Hematopoietic multipotent progenitor cell treated with erythropoietin and hydrocortisone succinate and interleukin-3 and kit ligand, for 8 days (in vitro differentiated cells): ENCODE results near the gene DBX2.
"Not testable (repeated sequence)": the region's sequence is repeated elsewhere in the genome, so short reads cannot be mapped to it uniquely, and the experiment has no call there.

Source experiments
- DNase-seq: peaks from one replicate; pipeline ENCODE4 v3.0.0-alpha.2; 2015

The DBX2 gene

DNA sequence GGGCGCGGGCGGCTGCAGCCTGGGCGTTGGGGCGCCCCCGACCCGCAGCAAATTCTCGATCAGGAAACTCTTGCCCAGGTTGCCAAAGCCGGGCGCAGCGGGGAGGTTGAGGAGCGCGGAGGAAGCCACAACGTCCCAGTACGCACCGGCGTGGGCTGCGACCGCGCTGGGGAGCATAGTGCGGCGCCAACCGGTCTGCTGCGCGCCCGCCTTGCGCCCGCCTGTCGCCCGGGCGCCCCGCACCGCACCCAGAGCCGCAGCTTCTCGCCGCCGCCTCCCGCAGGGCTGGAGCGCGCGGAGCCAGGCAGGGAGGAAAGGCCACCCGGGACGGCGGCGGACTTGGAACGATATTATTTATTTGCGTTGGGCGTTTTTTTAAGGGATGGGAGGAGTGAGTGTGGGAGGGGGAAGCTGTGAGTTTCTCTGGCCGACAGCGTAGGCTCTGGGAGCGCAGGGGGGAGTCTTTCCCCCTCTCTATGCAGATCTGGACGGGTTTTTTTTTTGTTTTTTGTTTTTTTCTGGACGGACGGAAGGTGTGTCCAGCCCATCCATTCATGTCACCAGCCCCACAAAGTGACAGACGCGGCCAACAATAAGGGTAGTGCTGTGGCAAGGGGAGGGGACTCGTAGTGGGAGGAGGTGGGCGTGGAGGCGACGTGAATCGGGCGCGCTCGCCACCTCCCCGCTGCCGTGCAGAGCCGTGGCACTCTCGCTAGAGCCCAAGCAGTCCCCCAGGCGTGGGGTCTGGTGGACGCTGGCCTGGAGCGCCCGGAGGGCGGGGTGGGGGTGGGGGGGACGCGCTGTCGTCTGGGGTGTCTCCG is at the start of gene DBX2:
Gene DBX2, minus strand, starts transcription at position 349 of the 821 bp plus-strand sequence. Its CDS starts 172 bp downstream, at position 177.
- no peak for DNase-seq

DNA sequence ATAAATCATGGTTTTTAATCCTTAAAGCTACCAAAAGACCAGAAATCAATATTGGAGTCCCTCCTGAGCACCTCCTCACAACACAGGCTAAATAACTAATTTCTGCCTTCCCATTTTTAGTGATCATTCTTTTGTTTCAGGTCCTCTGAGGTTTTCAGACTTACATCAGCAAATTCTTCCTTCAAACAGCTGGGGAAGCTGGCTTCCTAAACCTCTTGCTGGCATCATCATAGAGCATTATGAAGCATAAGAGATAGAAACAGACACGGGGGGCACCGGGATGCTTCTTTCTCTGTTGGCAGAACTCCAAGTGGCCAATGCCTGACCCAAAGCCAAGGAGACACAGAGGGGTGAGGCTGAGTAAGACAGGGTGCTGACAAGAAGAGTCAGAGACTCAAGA is 47.9 kb upstream of the DBX2 start:
- DNase-seq: no peak

DNA sequence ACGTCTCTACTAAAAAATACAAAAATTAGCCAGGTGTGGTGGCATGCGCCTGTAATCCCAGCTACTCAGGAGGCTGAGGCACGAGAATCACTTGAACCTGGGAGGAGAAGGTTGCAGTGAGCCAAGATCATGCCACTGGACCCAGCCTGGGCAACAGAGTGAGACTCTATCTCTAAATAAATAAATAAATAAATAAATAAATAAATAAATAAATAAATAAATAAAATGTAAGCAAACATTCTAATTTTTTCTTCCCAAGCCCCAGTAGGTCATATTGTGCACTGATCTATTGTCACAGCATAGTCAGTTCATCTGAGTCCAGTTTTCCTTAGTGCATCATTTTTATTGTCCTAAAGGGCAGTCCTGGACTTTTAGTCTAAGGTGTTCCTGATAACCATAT is 44.5 kb upstream of the DBX2 start:
- DNase-seq: not testable (repeated sequence)

DNA sequence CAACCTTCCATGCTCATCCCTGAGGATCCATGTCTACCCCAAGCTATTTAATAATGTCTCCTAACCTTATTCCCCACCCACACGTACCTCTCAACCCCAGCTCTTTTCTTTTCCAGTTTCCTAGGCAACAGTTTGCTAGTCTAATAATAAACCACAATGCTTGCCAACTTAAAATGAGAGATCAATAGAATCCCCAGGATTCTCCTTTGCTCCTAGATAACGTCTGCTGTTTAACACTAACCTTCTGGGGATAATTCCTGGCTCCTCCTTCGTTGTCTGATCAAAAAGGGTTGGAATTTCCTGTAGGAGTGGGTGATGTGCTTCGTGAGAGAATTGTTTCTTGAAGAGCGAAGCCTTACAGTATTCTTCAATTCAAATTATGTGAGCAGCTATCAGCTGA is 42.2 kb upstream of the DBX2 start:
- no peak for DNase-seq

DNA sequence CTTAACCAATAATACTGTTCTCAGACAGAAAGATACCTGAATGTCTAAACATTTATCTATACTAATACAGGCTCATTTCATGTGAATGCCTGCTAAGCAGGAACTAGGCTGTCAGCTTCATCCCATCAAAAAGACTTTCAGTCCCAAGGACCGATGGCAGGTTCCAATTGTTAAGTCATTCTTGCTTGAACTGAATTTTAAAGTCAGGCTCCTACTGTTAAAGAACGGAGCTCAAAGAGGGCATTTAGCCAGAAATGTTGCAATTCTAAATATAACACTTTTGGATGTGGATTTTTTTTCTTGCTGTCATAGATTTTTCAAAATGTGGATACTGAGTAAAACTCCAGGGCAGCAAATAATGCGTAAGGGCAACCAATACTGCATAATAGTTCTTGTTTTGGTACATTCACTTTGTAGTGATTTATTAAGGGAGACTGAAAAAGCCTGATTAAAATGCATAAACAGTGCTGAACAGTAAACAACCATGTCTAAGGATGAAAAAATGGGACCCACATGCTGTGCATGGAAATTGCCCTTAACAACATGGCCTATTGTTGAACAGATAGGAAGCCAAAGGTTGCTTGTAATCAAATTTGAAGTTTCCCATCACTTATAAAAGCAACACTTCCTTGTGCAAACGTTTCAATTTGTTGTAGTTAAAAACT is 38.6 kb upstream of the DBX2 start:
- DNase-seq: no peak

DNA sequence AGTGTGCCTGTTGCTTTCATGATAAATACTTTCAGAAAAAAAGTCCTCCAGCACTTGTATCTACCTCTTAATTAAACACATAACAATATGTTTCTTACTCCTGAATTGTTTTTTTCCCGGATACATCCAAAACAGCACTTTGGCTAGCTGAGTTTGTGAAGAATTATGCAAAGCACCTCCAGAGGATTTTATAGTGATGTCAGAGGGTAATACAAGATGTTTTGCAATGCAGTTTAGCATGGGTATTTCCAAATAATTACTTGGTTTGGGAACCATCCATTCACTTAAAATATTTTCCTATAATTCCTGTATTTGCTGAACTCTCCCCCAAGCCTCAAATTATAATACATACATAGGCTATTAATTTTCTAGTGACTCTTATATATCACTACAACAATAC is 37.7 kb upstream of the DBX2 start:
- DNase-seq: no peak

DNA sequence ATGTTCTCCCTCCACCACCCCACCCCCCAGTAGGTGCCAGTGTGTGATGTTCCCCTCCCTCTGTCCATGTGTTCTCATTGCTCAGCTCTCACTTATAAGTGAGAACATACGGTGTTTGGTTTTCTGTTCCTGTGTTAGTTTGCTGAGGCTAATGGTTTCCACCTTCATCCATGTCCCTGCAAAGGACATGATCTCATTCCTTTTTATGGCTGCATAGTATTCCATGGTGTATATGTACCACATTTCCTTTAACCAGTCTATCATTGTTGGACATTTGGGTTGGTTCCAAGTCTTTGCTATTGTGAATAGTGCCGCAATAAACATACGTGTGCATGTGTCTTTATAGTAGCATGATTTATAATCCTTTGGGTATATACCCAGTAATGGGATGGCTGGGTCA is 33.3 kb upstream of the DBX2 start:
- DNase-seq: not testable (repeated sequence)

DNA sequence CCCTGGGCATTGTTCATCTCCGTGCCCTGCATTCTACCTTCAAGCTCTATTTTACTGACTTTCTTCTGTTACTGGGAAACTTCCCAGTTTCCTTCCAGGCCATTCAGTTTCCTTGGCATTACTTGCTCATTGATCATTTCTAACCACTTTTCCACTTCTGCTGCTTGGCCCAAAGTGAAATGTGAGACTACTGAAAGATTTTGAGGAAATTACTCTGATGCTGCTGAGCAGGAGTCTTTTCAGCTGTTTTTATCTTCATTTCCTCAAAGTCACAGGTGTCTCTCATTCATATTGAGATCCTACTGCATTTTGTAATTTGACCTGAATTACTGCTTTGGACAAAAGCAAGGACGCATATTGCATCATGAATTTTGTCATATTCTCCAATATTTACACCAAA is 26.4 kb upstream of the DBX2 start:
- DNase-seq: no peak

DNA sequence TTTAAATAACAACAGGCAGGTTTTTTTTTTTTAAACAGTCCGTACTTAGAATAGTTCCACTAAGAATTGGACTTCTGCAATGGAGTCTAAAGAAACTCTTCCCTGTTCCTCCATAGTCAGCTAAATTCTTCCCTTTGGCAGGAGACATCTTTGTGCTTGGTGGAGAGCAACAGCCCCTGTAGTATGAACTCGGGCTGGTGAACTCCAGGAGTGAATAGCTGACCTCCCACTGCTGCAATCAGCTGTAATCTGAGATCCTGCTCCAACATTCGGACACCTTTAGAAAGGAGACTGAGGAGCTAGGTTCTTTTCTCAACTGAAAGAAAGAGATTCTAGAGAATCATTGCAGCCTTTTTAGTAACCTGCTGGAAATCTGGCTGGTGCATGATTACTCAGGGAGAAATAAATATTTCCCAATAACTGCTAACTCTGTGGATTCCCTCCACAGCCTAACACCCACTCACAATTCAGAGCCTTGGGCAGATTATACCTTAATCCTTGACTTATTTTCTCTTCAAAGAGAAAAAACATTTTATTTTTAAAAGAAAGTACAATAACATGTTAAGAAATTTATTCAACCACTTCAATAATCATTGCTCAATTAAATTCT is 25.6 kb upstream of the DBX2 start:
- no peak for DNase-seq

DNA sequence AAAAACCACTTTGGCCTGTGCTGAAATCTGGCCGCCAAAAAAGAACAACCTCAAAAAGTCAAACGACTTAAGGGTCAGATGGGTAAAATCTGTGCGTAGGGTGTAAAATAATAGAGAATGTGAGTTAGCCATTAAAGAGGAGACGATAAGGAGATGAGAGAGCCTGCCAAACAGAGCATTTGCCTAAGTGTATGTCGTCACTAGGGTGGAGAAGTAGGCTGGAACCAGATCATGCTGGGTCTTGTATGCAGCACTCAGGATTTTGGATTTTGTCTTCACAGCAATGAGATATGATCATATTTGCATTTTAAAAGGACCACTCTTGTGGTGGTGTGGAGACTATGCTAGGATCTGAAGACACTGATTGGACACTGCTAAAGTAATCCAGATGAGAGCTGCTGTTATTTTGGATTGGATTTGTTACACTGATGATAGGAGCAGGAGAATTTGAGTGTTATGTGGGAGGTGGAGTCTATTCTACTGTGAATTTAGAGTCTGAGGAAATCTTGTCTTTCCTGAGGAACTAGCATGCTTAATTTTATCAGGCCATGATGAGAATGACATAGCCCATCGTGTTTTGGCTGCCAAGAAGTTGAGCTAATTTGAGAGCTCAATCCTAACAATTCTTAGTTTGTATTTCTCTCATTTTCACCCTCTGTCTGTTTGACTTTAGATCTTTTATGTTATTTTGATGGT is 24.8 kb upstream of the DBX2 start:
- DNase-seq: no peak

DNA sequence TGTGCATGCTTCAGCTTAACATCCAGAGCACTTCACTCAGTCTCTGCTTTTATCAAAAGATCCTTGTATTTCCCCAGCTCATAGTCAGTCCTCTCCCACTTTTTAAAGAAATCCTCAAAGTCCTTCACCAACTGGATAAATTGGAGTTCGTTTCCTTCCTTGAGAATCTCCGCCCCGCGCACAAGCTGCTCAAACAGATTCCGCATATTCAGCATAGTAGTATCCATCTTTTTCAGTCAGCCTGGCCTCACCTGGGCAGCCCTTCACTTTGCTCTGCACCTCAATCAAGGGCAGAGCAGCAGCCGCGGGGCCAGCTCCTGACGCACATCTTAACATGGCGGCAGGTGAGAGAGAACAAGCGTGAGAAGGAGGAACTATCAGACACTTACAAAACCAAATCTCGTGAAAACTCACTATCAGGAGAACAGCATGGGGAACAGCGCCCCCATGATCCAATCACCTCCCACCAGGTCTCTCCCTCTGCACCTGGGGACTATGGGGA is 14.3 kb upstream of the DBX2 start:
- no peak for DNase-seq

DNA sequence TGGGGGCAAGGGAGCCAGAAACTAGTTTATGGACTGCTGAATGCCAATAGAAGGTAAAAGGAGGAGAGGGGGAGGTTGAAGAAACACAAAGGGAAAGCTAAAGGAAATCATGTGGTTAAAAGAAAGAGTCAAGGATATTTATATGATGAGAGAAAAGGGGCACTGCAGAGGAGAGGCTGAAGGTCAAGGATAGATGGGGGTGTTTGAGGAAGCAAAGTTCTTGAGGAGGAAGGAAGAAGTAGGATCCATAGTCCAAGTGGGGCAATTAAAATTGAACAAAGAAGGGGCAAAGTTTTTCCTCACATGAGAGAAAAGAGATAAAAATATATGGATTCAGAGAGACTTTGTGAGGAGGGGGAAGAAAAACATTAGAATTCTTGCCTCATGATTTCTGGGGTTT is 10.1 kb upstream of the DBX2 start:
- DNase-seq: no peak

DNA sequence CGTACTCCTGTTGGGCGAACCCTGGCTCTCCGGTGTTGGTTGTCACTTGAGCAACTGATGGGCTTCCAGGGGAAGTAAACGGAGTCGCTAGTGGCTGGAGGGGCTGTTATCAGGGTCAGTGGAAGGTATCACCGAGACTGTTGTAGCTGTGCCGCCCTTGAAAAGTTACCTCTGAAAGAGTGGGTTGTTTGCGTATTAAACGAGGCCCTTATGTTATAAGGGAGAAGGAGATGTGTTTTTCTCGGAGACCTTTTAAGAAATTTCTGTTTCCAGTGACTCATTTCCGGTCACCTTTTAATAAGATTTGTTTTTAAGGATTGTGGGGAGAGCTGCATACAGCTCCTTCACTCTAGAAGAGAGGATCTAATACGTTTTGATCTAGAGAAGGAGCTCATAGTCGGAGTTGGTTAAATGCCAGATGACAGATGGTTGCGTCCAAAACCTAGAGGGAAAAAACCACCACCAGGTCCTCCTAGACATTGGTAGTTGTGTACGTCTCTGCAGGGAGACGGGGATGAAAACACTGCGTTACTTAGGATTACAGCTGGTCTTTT is 750 bp upstream of the DBX2 start:
- no peak for DNase-seq

DNA sequence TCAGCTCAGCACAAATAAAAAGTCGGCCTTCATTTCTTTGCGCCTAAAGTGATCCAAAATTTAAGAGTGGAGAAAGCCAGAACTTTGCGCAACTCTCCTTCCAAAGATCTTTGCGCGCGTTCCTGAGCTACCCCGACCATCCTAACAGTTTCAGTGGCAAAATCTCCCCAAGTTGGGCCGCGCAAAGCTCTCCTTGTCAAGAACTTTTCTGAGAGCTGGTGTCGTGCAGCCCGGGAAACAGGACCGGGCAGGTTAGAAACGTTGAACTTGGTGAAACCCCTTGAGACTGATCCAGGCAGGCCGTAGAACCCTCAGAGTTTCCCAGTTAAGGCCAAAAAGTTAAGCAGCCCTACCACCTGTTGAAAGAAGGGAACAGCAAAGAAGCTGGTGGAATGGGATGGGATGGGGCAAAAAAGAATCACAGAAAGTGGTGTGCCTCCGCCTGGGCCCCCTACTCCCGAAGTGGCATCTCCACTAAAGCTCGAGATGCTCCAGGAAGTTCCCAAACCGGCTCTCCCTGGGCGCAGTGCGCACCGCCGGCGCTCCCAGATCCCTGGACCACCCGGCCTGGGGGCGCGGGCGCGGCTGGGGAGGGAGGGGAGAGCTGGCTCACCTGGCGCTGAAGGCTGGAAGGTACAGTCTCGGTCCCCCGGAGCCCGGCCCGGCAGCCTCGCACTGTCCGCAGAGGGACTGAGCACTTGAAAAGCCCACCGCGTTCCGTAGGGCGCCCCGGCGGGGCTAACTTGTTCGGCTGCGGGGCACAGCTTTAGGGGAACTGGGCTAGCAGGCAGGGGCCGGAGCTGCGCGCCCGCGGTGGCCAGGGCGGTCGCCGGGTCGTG is 768 bp downstream of the DBX2 start:
- DNase-seq: no peak

DNA sequence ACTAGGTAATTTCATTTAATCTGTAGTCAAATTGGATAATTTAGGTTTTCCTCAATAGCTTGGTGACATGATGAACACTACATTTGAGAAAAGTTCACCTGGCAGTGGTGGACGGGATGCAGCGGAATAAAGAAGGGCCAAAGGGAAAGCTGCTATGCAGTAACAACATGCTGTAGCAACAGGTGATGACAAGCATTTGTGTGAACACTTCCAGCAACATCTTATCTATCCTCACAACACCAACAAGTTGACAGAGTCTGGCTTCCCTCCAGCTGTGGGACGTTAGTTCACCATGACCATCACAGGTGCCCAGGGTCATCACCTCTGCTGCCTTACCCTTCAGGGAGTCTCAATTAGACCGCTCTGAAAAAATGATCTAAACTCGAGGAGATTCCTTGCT is 8.3 kb downstream of the DBX2 start:
- no peak for DNase-seq

DNA sequence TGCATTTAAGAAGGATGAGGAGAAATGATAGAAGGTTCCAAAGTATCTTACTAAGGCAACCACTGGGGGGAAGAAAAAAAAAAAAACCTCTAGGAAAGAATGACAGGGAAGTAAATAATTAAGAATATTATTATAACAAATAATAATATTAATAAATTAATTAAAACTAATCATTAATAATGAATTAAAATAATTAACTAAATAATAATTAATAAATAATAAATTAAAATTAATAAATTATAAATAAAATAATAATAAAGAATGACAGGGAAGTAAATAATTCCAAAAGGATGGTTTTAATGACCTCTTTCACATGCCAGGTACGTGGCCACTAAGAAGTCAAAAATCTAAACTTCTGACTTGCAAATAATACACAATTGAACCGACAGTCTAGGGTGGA is 9.9 kb downstream of the DBX2 start:
- no peak for DNase-seq

DNA sequence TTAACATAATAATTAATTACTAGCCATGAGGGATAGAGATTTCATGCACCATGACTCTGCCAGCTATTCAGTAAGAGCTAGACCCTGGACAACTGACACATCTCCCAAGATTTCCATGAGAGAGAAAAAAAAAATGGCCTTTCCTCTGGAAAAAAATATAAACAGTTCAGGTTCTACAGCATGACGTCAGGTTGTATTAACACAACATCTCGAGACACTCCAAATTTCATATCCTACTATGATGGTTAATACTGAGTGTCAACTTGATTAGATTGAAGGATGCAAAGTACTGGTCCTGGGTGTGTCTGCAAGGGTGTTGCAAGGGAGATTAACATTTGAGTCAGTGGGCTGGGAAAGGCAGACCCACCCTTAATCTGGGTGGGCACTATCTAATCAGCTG is 11.1 kb downstream of the DBX2 start:
- no peak for DNase-seq

DNA sequence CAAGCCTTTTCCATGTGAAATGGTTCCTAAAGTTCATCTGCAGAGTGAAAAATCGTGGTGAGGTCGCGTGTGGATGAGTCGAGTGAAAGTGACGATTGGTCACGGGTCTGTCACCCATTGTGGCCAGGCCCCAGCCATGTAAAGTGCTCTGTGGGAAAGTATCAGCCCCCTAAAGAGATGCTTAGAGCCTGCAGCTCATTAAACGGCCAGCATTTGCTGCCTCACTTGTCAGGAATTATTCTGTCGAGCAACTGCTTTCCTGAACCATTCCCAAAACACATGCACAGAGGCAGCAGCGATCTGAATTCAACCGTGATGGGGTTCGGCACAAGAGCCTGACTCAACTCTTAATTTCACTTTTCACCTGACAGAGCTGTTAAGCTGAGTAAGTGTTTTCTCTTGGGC is 16.0 kb downstream of the DBX2 start:
- DNase-seq: no peak

DNA sequence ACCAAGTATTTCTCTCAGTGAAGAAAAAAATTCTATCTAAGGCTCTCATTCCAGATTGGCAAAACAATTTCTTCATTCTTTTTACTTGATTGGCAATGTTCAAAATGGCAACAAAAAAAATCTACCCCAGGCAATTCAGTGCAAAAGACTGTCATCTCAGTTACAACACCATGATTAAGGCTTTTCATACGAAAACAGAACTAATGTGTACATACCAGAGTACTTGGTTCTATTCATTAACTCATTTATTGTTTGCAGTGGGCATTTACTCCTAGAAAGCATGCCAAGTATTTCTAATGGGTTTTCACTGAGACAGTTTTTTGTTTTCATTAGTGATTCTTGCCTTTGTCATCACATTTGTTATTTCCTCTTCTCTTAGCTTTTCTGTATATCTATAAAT is 33.0 kb downstream of the DBX2 start:
- no peak for DNase-seq

DNA sequence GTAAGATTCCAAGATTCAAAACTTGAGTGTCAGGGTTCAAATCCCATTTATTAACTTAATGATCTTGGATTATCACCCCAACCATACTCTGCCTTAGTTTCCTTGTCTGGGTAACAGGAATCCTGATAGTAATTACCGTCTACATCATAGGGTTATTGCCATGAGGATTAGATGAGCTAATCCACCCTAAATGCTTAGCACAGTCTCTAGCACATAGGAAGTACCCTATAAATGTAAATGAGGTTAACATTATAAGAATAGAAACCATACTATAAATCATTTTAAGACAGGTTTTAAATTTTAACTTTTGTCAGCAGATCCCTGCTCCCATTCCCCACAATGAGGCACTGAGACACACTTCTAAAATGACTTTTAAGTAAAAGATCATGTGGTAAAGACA is 36.5 kb downstream of the DBX2 start:
- no peak for DNase-seq

DNA sequence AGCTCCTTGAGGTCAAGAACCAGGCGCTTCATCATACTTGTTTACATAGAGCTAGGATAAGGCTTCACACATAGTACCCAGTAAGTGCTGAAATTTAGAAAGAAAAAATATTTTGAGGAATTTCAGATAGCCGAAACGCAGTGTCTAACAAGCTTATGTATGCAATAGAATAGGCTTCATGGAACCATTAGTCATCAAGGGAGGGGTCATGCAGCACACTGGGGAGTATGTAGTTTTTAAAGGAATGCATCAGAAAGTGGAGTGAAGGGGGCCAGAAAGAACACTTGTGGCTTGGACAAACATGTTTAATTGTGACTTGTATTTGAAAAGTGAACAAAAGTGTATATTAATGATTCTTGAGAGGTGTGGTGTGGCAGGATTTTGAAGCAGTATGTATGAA is 38.1 kb downstream of the DBX2 start:
- no peak for DNase-seq

DNA sequence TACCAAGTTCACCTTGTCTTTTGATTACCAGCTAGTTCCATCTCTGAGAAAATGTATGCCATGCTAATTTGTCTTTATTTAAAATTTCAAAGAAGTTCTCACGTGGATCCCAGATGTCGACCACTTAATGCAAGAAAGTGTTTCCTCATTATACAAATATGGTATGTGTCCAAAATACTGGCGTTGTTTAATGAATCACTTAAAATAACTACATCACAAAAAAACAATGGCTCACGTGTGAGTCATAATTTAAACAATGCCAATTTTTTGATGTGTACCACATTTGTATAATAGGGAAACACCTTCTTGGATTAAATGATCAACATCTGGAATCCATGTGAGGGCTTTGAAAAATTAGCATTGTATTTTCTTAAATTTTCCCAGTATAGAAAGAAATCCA is 40.8 kb downstream of the DBX2 start:
- no peak for DNase-seq
